Smooth muscle cell (in vitro differentiated cells): ENCODE results near the gene ELFN1. TPM values are rescaled to one million over a fixed set of nuclear protein-coding genes. Genes with fewer than 3 reads are reported as not detected.

Experiments
- DNase-seq: peaks from one replicate; lab custom pipeline; 2025; ENCODE audit not compliant: unreplicated experiment; lab: John Stamatoyannopoulos, UW
- H2AFZ ChIP-seq: fragments of 200-600 bp; sonication (generic); 2 replicates; pipeline ENCODE4 v1.6.0; 2016; ENCODE audit warnings: antibody characterized with exemption, low read depth, mild to moderate bottlenecking
- H3F3A ChIP-seq: fragments of 200-600 bp; sonication (generic); 2 replicates; pipeline ENCODE4 v1.6.0; 2017; ENCODE audit warnings: antibody characterized with exemption, low read depth
- H3K27ac ChIP-seq: fragments of 200-600 bp; sonication (generic); 2 replicates; pipeline ENCODE4 v1.5.1; 2016; ENCODE audit warnings: low read depth, mild to moderate bottlenecking
- H3K27me3 ChIP-seq: fragments of 200-600 bp; sonication (generic); 2 replicates; pipeline ENCODE4 v1.6.1; 2016; ENCODE audit warnings: low read depth, mild to moderate bottlenecking
- H3K36me3 ChIP-seq: fragments of 200-600 bp; sonication (generic); 2 replicates; pipeline ENCODE4 v1.5.1; 2016; ENCODE audit warnings: low read depth
- H3K4me1 ChIP-seq: fragments of 200-600 bp; sonication (generic); 2 replicates; pipeline ENCODE4 v1.5.1; 2016; ENCODE audit warnings: low read depth
- H3K4me2 ChIP-seq: fragments of 200-600 bp; sonication (generic); 2 replicates; pipeline ENCODE4 v1.6.0; 2016; ENCODE audit warnings: mild to moderate bottlenecking
- H3K4me3 ChIP-seq: fragments of 200-600 bp; sonication (generic); 2 replicates; pipeline ENCODE4 v1.5.1; 2016; ENCODE audit warnings: mild to moderate bottlenecking
- H3K79me2 ChIP-seq: fragments of 200-600 bp; sonication (generic); 2 replicates; pipeline ENCODE4 v1.6.0; 2016; ENCODE audit warnings: low read depth, mild to moderate bottlenecking
- H3K9ac ChIP-seq: fragments of 200-600 bp; sonication (generic); 2 replicates; pipeline ENCODE4 v1.6.0; 2016; ENCODE audit warnings: low read depth
- H3K9me3 ChIP-seq: fragments of 200-600 bp; sonication (generic); replicated peaks from 2 replicates; pipeline ENCODE4 v1.5.1; 2016; ENCODE audit warnings: low read depth
- H4K20me1 ChIP-seq: fragments of 200-600 bp; sonication (generic); 2 replicates; pipeline ENCODE4 v1.6.0; 2016; ENCODE audit warnings: low read depth
- WGBS: methylation state at CpG from one replicate; pipeline ENCODE4 v1.1.7; 2016; ENCODE audit warnings: low lambda C conversion rate; 5-methylcytosine and 5-hydroxymethylcytosine counted together
- polyA plus RNA-seq: library from polyadenylated mRNA; unstranded; fragments of >200 nt; fragmentation: Nextera tagmentation; extraction: Ambion mirVana; gene quantifications from 2 replicates; pipeline ENCODE4 v1.2.1, GENCODE V29; 2016
- total RNA-seq: library from RNA; depleted of rRNA; stranded (reverse); fragments of >200 nt; gene quantifications from 2 replicates; pipeline ENCODE4 v1.2.3, GENCODE V29; 2014
- TF ChIP-seq, protein P1 (sequence below): fragments of 200-600 bp; sonication (generic); IDR thresholded peaks from 2 replicates; pipeline ENCODE4 v1.5.1; 2017; ENCODE audit warnings: borderline replicate concordance, mild to moderate bottlenecking, antibody characterized with exemption; ENCODE audit not compliant: insufficient read depth, poor library complexity, severe bottlenecking

The ELFN1 gene
- total and polyA plus RNA-seq, 2 experiments from 2014 or later = 4.2 to 6.2 TPM

DNA sequence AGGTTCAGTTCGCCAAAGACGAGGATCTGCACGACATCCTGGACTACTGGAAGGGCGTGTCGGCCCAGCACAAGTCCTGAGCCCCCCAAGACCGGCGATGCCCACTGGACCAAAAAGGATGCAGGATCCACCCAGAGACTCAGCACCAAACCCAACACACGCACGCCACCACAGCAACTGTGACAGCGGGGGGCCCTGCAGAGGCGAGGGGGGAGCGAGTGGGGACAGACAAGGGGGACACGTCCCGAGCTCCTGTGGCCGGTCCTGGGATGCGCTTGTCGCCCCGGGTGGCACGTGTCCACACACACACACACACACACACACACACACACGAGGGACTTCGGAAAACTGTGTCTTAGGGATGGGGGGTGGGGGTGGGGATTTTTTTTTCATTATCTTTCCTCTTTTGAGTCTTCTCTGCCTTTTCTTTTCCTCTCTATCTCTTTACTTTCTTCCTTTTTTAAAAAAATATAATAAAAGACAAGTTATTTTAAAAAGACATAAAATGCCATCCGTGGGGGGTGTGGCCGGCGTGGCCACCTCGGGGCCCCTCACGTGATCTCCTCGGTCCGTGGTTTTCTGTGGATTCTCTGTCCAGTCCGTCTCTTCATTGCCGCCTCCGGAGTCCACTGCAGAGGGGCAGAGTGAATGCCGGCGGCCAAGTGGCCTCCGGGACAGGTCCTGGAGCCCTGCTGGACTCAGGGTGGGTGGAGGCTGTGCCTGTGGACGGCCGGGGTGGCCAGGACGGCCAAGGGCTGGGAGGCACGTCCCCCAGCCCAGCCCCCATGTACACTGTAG, 77.1 kb downstream of the ELFN1 start:
- WGBS = 94% methylated on average over 32 of the region's 38 CpGs
- Histone ChIP-seq H3K36me3 (no peaks in the 10 kb centered on the region), H4K20me1 (no peaks in the 10 kb centered on the region), H3K27me3 (no peaks in the 10 kb centered on the region), H3K4me2 (no peak overlapping the region), H3K27ac (no peak overlapping the region), H3K9me3 (no peaks in the 10 kb centered on the region), H3F3A (no peaks in the 10 kb centered on the region), H3K4me1 (no peaks in the 10 kb centered on the region), H2AFZ (no peak overlapping the region), H3K79me2 (no peaks in the 10 kb centered on the region), H3K4me3 (no peak overlapping the region), H3K9ac (no peak overlapping the region)
- TF ChIP-seq, protein P1, sequence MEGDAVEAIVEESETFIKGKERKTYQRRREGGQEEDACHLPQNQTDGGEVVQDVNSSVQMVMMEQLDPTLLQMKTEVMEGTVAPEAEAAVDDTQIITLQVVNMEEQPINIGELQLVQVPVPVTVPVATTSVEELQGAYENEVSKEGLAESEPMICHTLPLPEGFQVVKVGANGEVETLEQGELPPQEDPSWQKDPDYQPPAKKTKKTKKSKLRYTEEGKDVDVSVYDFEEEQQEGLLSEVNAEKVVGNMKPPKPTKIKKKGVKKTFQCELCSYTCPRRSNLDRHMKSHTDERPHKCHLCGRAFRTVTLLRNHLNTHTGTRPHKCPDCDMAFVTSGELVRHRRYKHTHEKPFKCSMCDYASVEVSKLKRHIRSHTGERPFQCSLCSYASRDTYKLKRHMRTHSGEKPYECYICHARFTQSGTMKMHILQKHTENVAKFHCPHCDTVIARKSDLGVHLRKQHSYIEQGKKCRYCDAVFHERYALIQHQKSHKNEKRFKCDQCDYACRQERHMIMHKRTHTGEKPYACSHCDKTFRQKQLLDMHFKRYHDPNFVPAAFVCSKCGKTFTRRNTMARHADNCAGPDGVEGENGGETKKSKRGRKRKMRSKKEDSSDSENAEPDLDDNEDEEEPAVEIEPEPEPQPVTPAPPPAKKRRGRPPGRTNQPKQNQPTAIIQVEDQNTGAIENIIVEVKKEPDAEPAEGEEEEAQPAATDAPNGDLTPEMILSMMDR = no peak
- DNase-seq = no peak

DNA sequence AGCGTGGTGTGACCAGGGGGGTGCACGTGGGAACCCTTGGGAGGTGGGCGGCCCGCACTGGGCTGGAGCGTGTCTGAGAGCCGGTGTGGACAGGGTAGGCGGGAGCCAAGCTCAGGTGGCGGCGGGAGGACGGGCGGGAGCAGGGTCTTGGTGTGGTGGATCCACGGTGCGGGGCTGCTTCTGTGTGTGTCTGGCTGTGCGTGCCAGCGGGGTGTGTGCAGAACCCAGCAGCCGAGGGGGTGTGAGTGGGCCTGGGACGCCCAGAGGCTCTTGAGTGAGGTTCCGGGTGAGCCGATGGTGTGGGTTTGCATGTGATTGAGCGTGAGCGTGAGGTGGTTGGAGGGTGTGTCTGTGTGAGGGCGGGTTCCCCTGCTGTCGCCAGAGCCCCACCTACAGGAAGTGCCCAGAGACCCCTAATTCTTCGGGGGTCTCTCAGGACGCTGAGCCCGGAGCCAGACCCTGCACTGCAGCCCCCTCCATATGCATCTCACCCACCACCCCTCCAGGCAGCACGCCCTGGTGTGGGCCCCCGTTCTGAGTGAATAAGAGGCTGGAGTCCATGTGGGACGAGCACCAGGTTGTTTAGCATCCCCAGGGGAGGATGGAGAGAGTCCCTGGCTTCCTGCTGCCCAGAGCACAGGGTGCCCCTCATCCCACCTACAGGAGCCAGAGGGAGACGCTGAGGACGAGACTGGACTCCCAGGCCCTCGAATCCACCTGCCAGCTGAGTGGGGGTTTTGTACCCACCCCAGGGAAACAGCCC, 78.2 kb downstream of the ELFN1 start:
- Histone ChIP-seq H3K9me3 (no peaks in the 10 kb centered on the region), H3K9ac (no peak overlapping the region), H3K4me1 (no peaks in the 10 kb centered on the region), H3K36me3 (no peaks in the 10 kb centered on the region), H3K4me2 (no peak overlapping the region), H3K27me3 (no peaks in the 10 kb centered on the region), H3F3A (no peaks in the 10 kb centered on the region), H3K27ac (no peak overlapping the region), H3K79me2 (no peaks in the 10 kb centered on the region), H2AFZ (no peak overlapping the region), H3K4me3 (no peak overlapping the region), H4K20me1 (no peaks in the 10 kb centered on the region)
- TF ChIP-seq, protein P1 = no peak
- DNase-seq = no peak
- 81% methylated on average over 17 of the region's 32 CpGs for whole genome bisulfite sequencing

DNA sequence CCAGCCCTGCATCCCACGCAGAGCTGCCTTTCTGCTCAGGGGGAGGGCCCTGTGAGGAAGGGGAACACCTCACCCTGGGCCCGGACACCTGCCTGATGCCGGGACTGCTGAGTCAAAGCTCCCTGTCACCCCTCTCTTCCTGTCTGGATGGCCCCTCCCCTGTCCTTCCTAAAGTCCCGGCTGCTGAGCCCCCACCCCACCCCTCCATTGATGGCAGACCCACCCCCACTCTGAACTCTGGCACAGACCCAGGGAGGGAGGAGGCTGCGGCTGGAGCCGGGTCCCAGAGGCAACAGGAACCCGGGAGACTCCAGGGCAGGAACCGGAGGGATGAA, 78.7 kb downstream of the ELFN1 start:
- Histone ChIP-seq H3K4me2 (no peak overlapping the region), H3K9ac (no peak overlapping the region), H3K4me1 (no peaks in the 10 kb centered on the region), H3K9me3 (no peaks in the 10 kb centered on the region), H4K20me1 (no peaks in the 10 kb centered on the region), H3K36me3 (no peaks in the 10 kb centered on the region), H2AFZ (no peak overlapping the region), H3F3A (no peaks in the 10 kb centered on the region), H3K27ac (no peak overlapping the region), H3K27me3 (no peaks in the 10 kb centered on the region), H3K4me3 (no peak overlapping the region), H3K79me2 (no peaks in the 10 kb centered on the region)
- TF ChIP-seq, protein P1 = no peak
- WGBS = 71% methylated on average over 8 of the region's 8 CpGs
- no peak for DNase-seq
